GM21825 (cell line): ENCODE data around the gene ZNF830.
"Not testable (repeated sequence)": the region's sequence is repeated elsewhere in the genome, so short reads cannot be mapped to it uniquely, and the experiment has no call there.

Experiments used
- ATAC-seq: cut with Tn5 transposase; IDR thresholded peaks from one replicate; pipeline ENCODE4 v1.9.1; 2021; ENCODE audit warnings: mild to moderate bottlenecking, moderate library complexity; ENCODE audit not compliant: unreplicated experiment

The ZNF830 gene, protein sequence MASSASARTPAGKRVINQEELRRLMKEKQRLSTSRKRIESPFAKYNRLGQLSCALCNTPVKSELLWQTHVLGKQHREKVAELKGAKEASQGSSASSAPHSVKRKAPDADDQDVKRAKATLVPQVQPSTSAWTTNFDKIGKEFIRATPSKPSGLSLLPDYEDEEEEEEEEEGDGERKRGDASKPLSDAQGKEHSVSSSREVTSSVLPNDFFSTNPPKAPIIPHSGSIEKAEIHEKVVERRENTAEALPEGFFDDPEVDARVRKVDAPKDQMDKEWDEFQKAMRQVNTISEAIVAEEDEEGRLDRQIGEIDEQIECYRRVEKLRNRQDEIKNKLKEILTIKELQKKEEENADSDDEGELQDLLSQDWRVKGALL

GRCh38 chr17:34961093-34961911 lies at the start of gene ZNF830, which contains the start of gene CCT6B:
Gene ZNF830 (plus strand): TSS chr17:34961540. CDS start chr17:34961567, 27 bp downstream.
Gene CCT6B (minus strand): TSS chr17:34961460. CDS start chr17:34961393, 67 bp downstream.
- ATAC-seq = peak; percentile 80

DNA sequence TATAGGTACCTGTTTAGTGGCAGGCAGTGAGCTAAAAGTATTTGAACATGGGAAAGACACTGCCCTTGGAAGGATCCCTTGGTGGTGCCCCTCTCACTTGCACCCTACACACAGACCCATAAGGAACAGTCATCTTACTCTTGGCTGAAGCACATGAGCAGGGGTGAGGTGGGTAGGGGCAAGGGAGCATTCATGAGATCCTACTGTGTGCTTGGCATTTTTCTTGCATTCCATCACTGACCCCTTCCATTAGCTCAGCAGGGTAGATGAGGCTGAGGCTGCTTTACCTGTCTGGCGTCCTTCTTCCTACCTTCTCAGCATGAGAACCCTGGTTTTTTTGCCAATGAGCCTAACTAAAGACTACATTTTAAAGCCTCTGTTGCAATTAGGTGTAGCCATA lies 48.3 kb upstream of the ZNF830 start:
- no peak for ATAC-seq

GRCh38 chr17:34916120-34916519 lies 45.2 kb upstream of the ZNF830 start:
- no peak for ATAC-seq

GRCh38 chr17:34917381-34917780 lies 44.0 kb upstream of the ZNF830 start:
- ATAC-seq = no peak

GRCh38 chr17:34920676-34921075 lies 40.7 kb upstream of the ZNF830 start:
- ATAC-seq = no peak

DNA sequence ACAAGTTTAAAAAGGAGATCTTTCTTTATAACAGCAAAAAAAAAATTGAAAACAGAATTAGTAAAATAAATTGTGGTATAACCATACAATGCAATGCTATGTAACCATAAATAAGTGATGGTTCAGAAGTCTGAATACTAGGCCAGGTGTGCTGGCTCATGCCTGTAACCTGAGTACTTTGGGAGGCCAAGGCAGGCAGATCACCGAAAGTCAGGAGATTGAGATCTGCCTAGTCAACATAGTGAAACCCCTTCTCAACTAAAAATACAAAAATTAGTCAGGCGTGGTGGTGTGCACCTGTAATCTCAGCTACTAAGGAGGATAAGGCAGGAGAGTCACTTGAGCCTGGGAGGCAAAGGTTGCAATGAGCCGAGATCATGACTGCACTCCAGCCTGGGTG lies 34.7 kb upstream of the ZNF830 start:
- no peak for ATAC-seq

- no peak for ATAC-seq
Measured at GRCh38 chr17:34930283-34930682, 31.1 kb upstream of the ZNF830 start.

GRCh38 chr17:34950780-34951179 lies 10.6 kb upstream of the ZNF830 start:
- ATAC-seq = not testable (repeated sequence)

- ATAC-seq = no peak
Measured at GRCh38 chr17:34958438-34958837, 2.9 kb upstream of the ZNF830 start.

DNA sequence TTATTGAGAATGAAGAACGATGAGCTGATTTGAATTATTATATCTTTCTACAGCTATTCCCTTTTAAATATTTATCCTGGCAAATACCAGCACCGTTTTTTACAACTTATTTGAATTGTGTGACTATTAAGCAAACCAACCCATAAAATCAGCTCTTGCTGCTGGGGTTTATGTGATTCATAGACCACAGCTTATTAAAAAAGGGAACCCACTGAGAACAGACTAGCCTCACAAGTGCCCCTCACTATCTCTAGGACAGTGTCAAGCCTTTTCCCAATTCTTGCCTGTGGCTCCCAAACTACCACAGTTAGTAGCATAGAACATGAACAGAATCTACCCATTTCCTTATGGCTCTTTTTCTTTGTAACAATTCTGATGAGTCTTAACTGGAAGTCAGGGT lies 12.8 kb downstream of the ZNF830 start:
- ATAC-seq = no peak

DNA sequence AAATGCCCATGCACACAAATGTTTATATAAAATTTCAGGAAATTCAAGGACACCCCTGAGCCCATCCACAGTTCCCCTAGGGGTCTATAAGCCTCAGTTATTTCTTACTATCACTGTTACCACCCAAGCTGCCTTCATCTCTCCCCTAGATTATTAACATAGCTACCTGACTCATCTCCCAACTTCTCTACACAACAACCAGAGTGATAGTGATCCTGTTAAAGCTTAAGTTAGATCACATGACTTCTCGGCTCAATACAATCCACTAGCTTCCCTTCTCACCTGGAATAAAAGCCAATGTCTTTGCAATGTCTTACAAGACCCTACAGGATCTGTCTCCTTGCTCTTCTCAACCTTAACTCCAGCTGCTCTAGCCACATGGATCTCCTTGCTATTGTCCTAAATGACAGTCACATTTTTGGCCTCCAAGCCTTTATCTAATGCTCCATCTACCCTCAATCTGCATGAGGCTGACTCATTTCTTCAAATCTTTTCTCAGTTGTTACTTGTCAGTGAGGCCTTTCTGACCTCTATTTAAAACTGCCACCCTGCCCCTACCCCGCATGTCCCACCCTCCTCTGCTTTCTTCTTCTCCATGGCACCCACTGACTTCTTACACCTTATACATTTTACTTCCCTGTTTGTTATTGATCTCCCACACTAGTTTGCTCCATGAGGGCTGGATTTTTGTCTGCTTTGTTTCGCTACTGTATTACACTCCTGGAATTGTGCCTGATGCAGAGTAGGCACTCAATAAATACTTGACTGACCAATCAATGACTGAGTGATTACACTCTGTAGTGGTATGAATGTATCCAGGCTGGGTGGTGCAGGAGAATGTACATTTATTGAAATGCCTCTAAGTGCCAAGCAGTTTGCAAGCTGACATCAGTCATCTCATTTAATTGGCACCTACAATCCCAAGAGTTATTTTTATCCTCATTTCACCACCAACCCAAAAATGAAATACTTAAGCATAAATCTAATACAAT lies 13.8 kb downstream of the ZNF830 start:
- no peak for ATAC-seq

DNA sequence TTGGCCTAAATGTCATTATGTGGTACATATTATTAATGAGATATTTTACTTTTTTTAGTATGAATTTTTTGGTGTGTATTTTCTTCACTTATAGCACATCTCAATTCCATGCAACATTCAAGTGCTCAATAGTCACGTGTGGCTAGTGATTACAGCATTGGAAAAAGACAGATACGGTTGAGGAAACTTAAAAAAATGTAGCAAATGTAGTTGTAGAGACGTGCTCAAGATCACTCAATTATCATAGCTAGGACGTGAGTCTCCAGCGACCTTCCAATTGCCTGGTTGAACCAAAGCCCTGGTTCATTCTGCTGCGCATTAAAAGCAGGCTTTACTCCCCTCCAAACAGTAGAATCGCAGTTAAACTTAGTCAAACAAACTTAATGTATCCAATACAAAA lies 17.8 kb downstream of the ZNF830 start:
- no peak for ATAC-seq

GRCh38 chr17:34979650-34980352 lies 18.5 kb downstream of the ZNF830 start:
- no peak for ATAC-seq

DNA sequence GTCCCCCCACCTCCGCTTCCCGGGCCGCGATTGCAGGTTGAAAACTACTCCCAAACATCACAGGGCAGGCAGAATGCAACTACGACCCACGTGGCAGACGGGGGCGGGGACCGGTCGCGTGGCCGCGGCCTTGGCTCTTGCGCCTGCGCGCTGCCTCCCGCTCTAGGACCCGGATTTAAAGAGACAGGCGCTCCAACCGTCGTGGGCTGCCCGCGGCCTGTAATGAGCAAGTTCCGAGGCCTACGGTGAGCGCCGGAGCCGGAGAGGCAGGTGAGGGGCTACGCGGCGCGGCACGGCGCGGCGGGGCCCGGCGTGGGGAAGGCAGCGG lies 19.0 kb downstream of the ZNF830 start, which contains the start of gene LIG3:
TSS of gene LIG3 (plus strand) at position 160 of the 328 bp plus-strand sequence. CDS start 2,494 bp downstream, outside the sequence.
- ATAC-seq = peak; percentile 79

DNA sequence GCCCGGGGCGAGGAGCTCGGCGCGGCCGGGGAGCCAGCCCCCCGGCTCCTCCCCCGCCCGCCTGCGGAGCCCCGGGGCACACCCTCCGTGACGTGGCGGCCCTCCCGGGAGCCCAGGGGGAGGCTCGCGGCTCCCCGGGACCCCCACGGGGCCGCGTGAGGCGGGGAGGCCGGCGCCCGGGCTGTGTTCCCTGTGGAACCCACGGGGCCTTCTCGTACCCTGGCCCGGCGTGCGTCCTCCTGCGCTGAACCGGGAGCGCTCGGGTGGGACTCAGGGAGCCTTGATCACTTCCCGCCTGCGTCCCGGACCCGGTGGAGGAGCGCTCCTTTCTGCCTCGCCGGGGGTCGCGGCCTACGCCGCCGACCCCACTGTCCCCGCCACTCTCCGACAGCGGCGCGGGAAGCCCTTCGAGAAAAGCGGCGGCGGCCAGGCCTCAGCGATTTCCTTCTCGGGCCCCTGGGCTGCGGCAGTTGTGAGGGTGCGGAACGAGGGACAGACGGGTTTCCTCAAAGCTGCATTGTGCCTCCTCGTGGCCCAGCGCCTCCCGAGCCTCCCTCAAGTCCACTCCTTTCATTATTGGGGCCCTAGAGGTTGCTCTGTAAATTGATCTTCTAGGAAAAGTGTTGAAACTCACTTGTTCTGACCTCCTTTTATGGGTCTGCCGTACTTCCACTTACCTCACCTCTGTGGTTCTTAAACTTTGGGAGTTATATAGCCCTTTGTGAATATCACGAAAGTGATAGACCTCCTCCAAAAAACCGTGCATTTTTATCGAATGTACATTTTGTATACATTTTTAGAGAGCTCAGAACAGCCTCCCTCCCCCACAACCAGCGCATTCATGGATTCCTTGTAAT lies 19.6 kb downstream of the ZNF830 start:
- ATAC-seq = peak; percentile 65

DNA sequence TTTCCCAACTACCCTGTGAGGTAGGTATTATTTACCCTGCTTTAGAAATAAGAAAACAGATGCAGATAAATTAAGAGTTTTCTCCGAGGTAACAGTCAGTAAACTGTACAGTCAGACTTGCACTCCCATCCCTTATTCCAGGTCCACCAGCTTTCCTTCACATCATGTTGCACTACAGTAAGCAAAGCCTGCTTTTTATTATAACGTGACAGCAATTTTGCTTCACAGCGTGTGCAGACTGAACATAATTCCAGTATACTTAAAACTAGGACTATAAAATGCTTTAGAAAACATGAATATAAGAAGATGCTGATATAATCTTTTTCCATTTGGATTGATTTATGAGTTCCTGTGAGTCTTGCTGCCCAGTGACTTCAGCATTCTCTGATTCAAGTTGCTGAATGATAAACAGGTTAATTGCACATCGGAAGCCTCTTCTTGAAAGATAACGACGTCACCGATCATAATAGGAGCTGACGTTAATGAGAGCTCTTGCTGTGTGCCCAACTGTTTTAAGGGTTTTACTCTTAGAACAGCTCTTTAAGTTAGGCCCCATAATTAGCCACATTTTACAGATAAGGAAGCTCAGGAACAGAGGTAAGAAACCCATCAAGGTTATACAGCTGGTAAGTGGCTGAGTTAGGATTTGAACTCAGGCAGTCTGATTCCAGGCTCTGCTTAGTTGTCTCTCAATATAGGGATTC lies 20.4 kb downstream of the ZNF830 start:
- no peak for ATAC-seq

DNA sequence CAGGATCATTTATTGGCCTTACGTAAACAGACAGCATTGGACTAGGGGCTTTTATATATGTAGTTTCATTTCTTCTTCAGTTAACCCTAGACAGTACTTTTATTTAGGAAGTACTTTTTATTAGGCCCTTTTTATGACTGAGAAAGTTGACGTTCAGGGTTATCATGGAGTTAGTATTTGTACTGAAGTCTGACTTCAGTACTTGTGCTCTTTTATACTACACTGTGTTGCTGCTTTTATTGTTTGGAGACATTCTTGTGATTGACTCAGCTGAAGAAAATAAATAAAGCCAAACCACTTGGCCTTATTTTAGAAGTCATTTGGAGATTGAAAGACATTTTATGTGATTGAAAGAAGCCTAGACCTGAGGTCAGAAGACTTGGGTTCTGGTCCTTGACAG lies 25.9 kb downstream of the ZNF830 start:
- ATAC-seq = no peak

DNA sequence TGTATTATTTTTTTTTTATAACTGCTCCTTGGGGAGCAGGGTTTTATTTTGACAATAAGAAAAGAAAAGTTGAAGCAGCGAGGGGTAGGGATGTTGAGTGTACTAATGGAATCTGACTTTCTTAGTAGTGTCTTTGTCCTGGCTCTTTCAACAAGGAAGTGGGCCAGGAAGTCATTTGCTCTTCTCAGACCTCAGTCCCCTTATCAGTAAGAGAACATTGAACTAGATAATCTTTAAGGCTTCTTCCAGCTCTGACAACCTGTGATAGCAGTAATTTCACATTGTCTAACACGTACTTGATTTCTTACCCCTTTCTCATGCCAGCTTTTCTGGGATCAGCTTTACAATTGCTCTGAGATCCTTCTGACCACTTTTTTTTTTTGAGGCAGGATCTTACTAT lies 27.3 kb downstream of the ZNF830 start:
- ATAC-seq = no peak

DNA sequence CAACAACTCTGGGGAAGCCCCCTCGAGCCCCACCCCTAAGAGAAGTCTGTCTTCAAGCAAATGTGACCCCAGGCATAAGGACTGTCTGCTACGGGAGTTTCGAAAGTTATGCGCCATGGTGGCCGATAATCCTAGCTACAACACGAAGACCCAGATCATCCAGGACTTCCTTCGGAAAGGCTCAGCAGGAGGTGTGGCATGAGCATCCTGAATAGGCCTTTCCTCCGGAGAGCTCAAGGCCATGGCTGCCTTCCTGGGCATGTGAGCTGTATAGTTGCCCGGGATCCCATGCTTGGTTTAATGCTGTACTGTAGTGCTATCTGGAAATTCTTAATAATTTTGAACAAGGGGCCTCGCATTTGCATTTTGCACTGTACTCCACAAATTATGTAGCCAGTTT lies 28.1 kb downstream of the ZNF830 start:
- no peak for ATAC-seq
